HepG2 (cell line): ENCODE data around the gene KCNS1. TPM values are rescaled to one million over a fixed set of nuclear protein-coding genes. Genes with fewer than 3 reads are reported as not detected.

ENCODE experiments used
- FOXA1 ChIP-seq, 2 experiments: fragments of 450-650 bp in 1 of 2; sonication (generic) in 1 of 2; formaldehyde crosslinking in 1 of 2; IDR thresholded peaks; 2 replicates each; pipeline versions ENCODE4 v1.4.0 to v1.6.1; 2016 to 2020; ENCODE audit warnings: missing genetic modification reagents in 1 of 2
- GFI1 ChIP-seq: sonication (generic); formaldehyde crosslinking; IDR thresholded peaks from 2 replicates; pipeline ENCODE4 v1.5.0; 2020; ENCODE audit warnings: missing genetic modification reagents, mild to moderate bottlenecking, borderline replicate concordance
- HNF4G ChIP-seq, 2 experiments: sonication (generic) in 1 of 2; formaldehyde crosslinking in 1 of 2; IDR thresholded peaks; 2 replicates each; pipeline versions ENCODE4 v1.4.0 to v1.6.1; 2011 to 2020; ENCODE audit warnings: borderline replicate concordance in 2 of 2, low read depth in 2 of 2, mild to moderate bottlenecking in 2 of 2, low read length in 1 of 2, missing genetic modification reagents in 1 of 2, moderate library complexity in 1 of 2
- ZNF180 ChIP-seq: sonication (generic); formaldehyde crosslinking; IDR thresholded peaks from 2 replicates; pipeline ENCODE4 v1.4.0; 2020; ENCODE audit warnings: low read depth, missing genetic modification reagents, borderline replicate concordance
- ZNF776 ChIP-seq: sonication (generic); formaldehyde crosslinking; IDR thresholded peaks from 2 replicates; pipeline ENCODE4 v1.4.0; 2020; ENCODE audit warnings: mild to moderate bottlenecking, missing genetic modification reagents
- polyA plus RNA-seq, 8 experiments: library from polyadenylated mRNA; depleted of rRNA in 3 of 8; stranded (reverse) in 7 of 8; unstranded in 1 of 8; fragments of >200 nt; fragmentation: Illumina TruSeq in 4 of 8; extraction: Trizol in 4 of 8; gene quantifications; 2 replicates each; pipeline versions ENCODE4 v1.2.1 to v1.2.3, GENCODE V29; 2011 to 2016; ENCODE audit warnings: low read depth in 4 of 8, missing spikeins in 1 of 8, mixed read lengths in 1 of 8; ENCODE audit not compliant: insufficient read depth in 1 of 8
- total RNA-seq, 5 experiments: library from RNA; depleted of rRNA; stranded (reverse); fragments of >200 nt; fragmentation: Illumina TruSeq; extraction: Trizol; gene quantifications; 2 replicates each; pipeline ENCODE4 v1.2.3, GENCODE V29; 2016; ENCODE audit warnings: low read depth in 1 of 5
- TF ChIP-seq, protein P1 (sequence below): sonication (generic); formaldehyde crosslinking; IDR thresholded peaks from 2 replicates; pipeline ENCODE4 v1.4.0; 2020; ENCODE audit warnings: low read depth, mild to moderate bottlenecking, missing genetic modification reagents
- TF ChIP-seq, protein P2 (sequence below): sonication (generic); formaldehyde crosslinking; IDR thresholded peaks from 2 replicates; pipeline ENCODE4 v1.4.0; 2020; ENCODE audit warnings: mild to moderate bottlenecking, missing genetic modification reagents, borderline replicate concordance
- TF ChIP-seq, protein P3 (sequence below): sonication (generic); formaldehyde crosslinking; IDR thresholded peaks from 2 replicates; pipeline ENCODE4 v1.4.0; 2020; ENCODE audit warnings: missing genetic modification reagents
- TF ChIP-seq, protein P4 (sequence below): sonication (generic); formaldehyde crosslinking; IDR thresholded peaks from 2 replicates; pipeline ENCODE4 v1.4.0; 2020; ENCODE audit warnings: missing genetic modification reagents, borderline replicate concordance
- TF ChIP-seq, protein P5 (sequence below), 2 experiments: sonication (generic) in 1 of 2; formaldehyde crosslinking in 1 of 2; IDR thresholded peaks; 2 replicates each; pipeline versions ENCODE4 v1.4.0 to v1.6.1; 2018 to 2020; ENCODE audit warnings: missing genetic modification reagents in 2 of 2, borderline replicate concordance in 1 of 2, low read depth in 1 of 2, mild to moderate bottlenecking in 1 of 2, missing biosample characterization in 1 of 2
- TF ChIP-seq, protein P6 (sequence below): IDR thresholded peaks from 2 replicates; pipeline ENCODE4 v1.6.1; 2016; ENCODE audit warnings: missing compliant biosample characterization, missing genetic modification reagents, borderline replicate concordance

The KCNS1 gene
- total and polyA plus RNA-seq, 2 of the 13 experiments (the other 11 are each of a cell fraction or from before 2014, with no cell fraction given), result 0.03 TPM; not detected in 1

DNA sequence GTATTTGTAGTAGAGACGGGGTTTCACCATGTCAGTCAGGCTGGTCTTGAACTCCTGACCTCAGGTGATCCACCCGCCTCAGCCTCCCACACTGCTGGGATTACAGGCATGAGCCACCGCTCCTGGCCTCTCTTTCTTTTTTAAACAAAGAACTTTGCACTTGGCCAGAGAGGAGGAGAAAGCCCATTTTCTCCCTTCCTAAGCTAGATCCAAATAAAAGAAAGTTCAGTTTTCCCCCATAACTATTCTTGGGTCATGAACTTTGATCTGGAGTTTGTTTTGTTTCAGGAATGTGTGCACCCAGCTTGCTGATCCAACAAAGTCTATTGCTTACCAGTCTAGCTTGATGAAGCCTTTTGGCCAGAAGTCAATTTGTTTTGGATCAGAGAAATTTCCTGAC is 23.4 kb downstream of the KCNS1 start (continued):
- TF ChIP-seq HNF4G (IDR thresholded peaks at IDR 0.05; ENCODE audit: borderline replicate concordance, low read depth, low read length), result peak; percentile 72
- TF ChIP-seq HNF4G (CRISPR knock-in tag; IDR thresholded peaks at IDR 0.05; ENCODE audit: borderline replicate concordance, low read depth), result peak; percentile 41; the same call in 1 of the 2 replicates
- TF ChIP-seq ZNF180, result no peak
- TF ChIP-seq, protein P1, sequence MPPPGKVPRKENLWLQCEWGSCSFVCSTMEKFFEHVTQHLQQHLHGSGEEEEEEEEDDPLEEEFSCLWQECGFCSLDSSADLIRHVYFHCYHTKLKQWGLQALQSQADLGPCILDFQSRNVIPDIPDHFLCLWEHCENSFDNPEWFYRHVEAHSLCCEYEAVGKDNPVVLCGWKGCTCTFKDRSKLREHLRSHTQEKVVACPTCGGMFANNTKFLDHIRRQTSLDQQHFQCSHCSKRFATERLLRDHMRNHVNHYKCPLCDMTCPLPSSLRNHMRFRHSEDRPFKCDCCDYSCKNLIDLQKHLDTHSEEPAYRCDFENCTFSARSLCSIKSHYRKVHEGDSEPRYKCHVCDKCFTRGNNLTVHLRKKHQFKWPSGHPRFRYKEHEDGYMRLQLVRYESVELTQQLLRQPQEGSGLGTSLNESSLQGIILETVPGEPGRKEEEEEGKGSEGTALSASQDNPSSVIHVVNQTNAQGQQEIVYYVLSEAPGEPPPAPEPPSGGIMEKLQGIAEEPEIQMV (CRISPR knock-in tag), result no peak
- no peak for TF ChIP-seq ZNF776 (CRISPR knock-in tag)
- TF ChIP-seq, protein P2, sequence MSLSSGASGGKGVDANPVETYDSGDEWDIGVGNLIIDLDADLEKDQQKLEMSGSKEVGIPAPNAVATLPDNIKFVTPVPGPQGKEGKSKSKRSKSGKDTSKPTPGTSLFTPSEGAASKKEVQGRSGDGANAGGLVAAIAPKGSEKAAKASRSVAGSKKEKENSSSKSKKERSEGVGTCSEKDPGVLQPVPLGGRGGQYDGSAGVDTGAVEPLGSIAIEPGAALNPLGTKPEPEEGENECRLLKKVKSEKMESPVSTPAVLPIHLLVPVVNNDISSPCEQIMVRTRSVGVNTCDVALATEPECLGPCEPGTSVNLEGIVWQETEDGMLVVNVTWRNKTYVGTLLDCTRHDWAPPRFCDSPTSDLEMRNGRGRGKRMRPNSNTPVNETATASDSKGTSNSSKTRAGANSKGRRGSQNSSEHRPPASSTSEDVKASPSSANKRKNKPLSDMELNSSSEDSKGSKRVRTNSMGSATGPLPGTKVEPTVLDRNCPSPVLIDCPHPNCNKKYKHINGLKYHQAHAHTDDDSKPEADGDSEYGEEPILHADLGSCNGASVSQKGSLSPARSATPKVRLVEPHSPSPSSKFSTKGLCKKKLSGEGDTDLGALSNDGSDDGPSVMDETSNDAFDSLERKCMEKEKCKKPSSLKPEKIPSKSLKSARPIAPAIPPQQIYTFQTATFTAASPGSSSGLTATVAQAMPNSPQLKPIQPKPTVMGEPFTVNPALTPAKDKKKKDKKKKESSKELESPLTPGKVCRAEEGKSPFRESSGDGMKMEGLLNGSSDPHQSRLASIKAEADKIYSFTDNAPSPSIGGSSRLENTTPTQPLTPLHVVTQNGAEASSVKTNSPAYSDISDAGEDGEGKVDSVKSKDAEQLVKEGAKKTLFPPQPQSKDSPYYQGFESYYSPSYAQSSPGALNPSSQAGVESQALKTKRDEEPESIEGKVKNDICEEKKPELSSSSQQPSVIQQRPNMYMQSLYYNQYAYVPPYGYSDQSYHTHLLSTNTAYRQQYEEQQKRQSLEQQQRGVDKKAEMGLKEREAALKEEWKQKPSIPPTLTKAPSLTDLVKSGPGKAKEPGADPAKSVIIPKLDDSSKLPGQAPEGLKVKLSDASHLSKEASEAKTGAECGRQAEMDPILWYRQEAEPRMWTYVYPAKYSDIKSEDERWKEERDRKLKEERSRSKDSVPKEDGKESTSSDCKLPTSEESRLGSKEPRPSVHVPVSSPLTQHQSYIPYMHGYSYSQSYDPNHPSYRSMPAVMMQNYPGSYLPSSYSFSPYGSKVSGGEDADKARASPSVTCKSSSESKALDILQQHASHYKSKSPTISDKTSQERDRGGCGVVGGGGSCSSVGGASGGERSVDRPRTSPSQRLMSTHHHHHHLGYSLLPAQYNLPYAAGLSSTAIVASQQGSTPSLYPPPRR (CRISPR knock-in tag), result peak; percentile 65; the same call in 1 of the 2 replicates
- no peak for TF ChIP-seq FOXA1 (IDR thresholded peaks at IDR 0.05)
- peak; percentile 13; the same call in 1 of the 2 replicates for TF ChIP-seq FOXA1 (CRISPR knock-in tag; IDR thresholded peaks at IDR 0.05)
- no peak for TF ChIP-seq GFI1 (CRISPR knock-in tag)
- TF ChIP-seq, protein P3, sequence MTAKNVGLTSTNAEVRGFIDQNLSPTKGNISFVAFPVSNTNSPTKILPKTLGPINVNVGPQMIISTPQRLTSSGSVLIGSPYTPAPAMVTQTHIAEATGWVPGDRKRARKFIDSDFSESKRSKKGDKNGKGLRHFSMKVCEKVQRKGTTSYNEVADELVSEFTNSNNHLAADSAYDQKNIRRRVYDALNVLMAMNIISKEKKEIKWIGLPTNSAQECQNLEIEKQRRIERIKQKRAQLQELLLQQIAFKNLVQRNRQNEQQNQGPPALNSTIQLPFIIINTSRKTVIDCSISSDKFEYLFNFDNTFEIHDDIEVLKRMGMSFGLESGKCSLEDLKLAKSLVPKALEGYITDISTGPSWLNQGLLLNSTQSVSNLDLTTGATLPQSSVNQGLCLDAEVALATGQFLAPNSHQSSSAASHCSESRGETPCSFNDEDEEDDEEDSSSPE, result peak; percentile 17; the same call in 1 of the 2 replicates
- TF ChIP-seq, protein P4, sequence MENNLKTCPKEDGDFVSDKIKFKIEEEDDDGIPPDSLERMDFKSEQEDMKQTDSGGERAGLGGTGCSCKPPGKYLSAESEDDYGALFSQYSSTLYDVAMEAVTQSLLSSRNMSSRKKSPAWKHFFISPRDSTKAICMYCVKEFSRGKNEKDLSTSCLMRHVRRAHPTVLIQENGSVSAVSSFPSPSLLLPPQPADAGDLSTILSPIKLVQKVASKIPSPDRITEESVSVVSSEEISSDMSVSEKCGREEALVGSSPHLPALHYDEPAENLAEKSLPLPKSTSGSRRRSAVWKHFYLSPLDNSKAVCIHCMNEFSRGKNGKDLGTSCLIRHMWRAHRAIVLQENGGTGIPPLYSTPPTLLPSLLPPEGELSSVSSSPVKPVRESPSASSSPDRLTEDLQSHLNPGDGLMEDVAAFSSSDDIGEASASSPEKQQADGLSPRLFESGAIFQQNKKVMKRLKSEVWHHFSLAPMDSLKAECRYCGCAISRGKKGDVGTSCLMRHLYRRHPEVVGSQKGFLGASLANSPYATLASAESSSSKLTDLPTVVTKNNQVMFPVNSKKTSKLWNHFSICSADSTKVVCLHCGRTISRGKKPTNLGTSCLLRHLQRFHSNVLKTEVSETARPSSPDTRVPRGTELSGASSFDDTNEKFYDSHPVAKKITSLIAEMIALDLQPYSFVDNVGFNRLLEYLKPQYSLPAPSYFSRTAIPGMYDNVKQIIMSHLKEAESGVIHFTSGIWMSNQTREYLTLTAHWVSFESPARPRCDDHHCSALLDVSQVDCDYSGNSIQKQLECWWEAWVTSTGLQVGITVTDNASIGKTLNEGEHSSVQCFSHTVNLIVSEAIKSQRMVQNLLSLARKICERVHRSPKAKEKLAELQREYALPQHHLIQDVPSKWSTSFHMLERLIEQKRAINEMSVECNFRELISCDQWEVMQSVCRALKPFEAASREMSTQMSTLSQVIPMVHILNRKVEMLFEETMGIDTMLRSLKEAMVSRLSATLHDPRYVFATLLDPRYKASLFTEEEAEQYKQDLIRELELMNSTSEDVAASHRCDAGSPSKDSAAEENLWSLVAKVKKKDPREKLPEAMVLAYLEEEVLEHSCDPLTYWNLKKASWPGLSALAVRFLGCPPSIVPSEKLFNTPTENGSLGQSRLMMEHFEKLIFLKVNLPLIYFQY (CRISPR knock-in tag), result peak; percentile 31; the same call in 1 of the 2 replicates
- TF ChIP-seq, protein P5, sequence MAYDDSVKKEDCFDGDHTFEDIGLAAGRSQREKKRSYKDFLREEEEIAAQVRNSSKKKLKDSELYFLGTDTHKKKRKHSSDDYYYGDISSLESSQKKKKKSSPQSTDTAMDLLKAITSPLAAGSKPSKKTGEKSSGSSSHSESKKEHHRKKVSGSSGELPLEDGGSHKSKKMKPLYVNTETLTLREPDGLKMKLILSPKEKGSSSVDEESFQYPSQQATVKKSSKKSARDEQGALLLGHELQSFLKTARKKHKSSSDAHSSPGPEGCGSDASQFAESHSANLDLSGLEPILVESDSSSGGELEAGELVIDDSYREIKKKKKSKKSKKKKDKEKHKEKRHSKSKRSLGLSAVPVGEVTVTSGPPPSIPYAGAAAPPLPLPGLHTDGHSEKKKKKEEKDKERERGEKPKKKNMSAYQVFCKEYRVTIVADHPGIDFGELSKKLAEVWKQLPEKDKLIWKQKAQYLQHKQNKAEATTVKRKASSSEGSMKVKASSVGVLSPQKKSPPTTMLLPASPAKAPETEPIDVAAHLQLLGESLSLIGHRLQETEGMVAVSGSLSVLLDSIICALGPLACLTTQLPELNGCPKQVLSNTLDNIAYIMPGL (CRISPR knock-in tag; IDR thresholded peaks at IDR 0.05; ENCODE audit: borderline replicate concordance in 1 of 2, low read depth in 1 of 2), result 0 out of 4 replicates have a peak, but pooled peaks of 1 of the 2 experiments have one; percentile 38
- TF ChIP-seq, protein P6, sequence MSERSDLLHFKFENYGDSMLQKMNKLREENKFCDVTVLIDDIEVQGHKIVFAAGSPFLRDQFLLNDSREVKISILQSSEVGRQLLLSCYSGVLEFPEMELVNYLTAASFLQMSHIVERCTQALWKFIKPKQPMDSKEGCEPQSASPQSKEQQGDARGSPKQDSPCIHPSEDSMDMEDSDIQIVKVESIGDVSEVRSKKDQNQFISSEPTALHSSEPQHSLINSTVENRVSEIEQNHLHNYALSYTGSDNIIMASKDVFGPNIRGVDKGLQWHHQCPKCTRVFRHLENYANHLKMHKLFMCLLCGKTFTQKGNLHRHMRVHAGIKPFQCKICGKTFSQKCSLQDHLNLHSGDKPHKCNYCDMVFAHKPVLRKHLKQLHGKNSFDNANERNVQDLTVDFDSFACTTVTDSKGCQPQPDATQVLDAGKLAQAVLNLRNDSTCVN (CRISPR knock-in tag), result peak; percentile 86; the same call in 1 of the 2 replicates
